Measurements from ENCODE around the gene MAGI1.

Gene MAGI1

GRCh38 chr3:65904016-65904415 is 134.7 kb downstream of the MAGI1 start:
- no peak for TF ChIP-seq CTCF (IDR thresholded peaks at IDR 0.05)
- Histone ChIP-seq H3K4me1 (ENCODE audit: control insufficient read depth in 1 of 2, insufficient read depth in 1 of 2, low read depth in 1 of 2, low read length in 1 of 2) (no peaks in the 10 kb centered on the region), H3K9me3 (no peaks in the 10 kb centered on the region), H3K4me3 (ENCODE audit: low read depth in 1 of 2, low read length in 1 of 2) (no peak overlapping the region), H3K27ac (no peak overlapping the region), H3K36me3 (no peaks in the 10 kb centered on the region), H3K27me3 (no peaks in the 10 kb centered on the region)

- Histone ChIP-seq H3K27ac (no peak overlapping the region), H3K9me3 (no peaks in the 10 kb centered on the region), H3K4me3 (ENCODE audit: low read depth in 1 of 2, low read length in 1 of 2) (no peak overlapping the region)
Observed at GRCh38 chr3:65902304-65902793, 136.4 kb downstream of the MAGI1 start.

GRCh38 chr3:65901226-65901625 is 137.5 kb downstream of the MAGI1 start:
- TF ChIP-seq CTCF (IDR thresholded peaks at IDR 0.05) = no peak
- Histone ChIP-seq H3K4me3 (ENCODE audit: low read depth in 1 of 2, low read length in 1 of 2) (no peak overlapping the region), H3K27me3 (no peaks in the 10 kb centered on the region), H3K36me3 (no peaks in the 10 kb centered on the region), H3K27ac (no peak overlapping the region), H3K4me1 (ENCODE audit: control insufficient read depth in 1 of 2, insufficient read depth in 1 of 2, low read depth in 1 of 2, low read length in 1 of 2) (no peaks in the 10 kb centered on the region), H3K9me3 (no peaks in the 10 kb centered on the region)

More at GRCh38 chr3:65902304-65902793, 136.4 kb downstream of the MAGI1 start:
- TF ChIP-seq CTCF (IDR thresholded peaks at IDR 0.05) = no peak
- Histone ChIP-seq H3K27me3 (no peaks in the 10 kb centered on the region), H3K36me3 (no peaks in the 10 kb centered on the region), H3K4me1 (ENCODE audit: control insufficient read depth in 1 of 2, insufficient read depth in 1 of 2, low read depth in 1 of 2, low read length in 1 of 2) (no peaks in the 10 kb centered on the region)

- TF ChIP-seq CTCF (IDR thresholded peaks at IDR 0.05) = no peak
- Histone ChIP-seq H3K27me3 (no peaks in the 10 kb centered on the region), H3K27ac (no peak overlapping the region), H3K36me3 (no peaks in the 10 kb centered on the region), H3K9me3 (no peaks in the 10 kb centered on the region), H3K4me1 (ENCODE audit: control insufficient read depth in 1 of 2, insufficient read depth in 1 of 2, low read depth in 1 of 2, low read length in 1 of 2) (no peaks in the 10 kb centered on the region), H3K4me3 (ENCODE audit: low read depth in 1 of 2, low read length in 1 of 2) (no peak overlapping the region)
Observed at GRCh38 chr3:65899226-65899625, 139.5 kb downstream of the MAGI1 start.

GRCh38 chr3:65897766-65898165 is 141.0 kb downstream of the MAGI1 start:
- Histone ChIP-seq H3K4me1 (ENCODE audit: control insufficient read depth in 1 of 2, insufficient read depth in 1 of 2, low read depth in 1 of 2, low read length in 1 of 2) (no peaks in the 10 kb centered on the region), H3K27ac (no peak overlapping the region), H3K9me3 (no peaks in the 10 kb centered on the region), H3K36me3 (no peaks in the 10 kb centered on the region), H3K27me3 (no peaks in the 10 kb centered on the region), H3K4me3 (ENCODE audit: low read depth in 1 of 2, low read length in 1 of 2) (no peak overlapping the region)
- no peak for TF ChIP-seq CTCF (IDR thresholded peaks at IDR 0.05)

- Histone ChIP-seq H3K36me3 (no peaks in the 10 kb centered on the region), H3K4me3 (ENCODE audit: low read depth in 1 of 2, low read length in 1 of 2) (no peak overlapping the region), H3K9me3 (no peaks in the 10 kb centered on the region), H3K4me1 (ENCODE audit: control insufficient read depth in 1 of 2, insufficient read depth in 1 of 2, low read depth in 1 of 2, low read length in 1 of 2) (no peaks in the 10 kb centered on the region), H3K27me3 (no peaks in the 10 kb centered on the region), H3K27ac (no peak overlapping the region)
- TF ChIP-seq CTCF (IDR thresholded peaks at IDR 0.05) = no peak
Observed at GRCh38 chr3:65896321-65896720, 142.4 kb downstream of the MAGI1 start.

Measured in neutrophil (primary cell).